AG09309 (cell line): Measurements from ENCODE around the gene CXXC1.
"Not testable (repeated sequence)": the region's sequence is repeated elsewhere in the genome, so short reads cannot be mapped to it uniquely, and the experiment has no call there.

Experiments used
- DNase-seq: peaks from one replicate; pipeline ENCODE4 v3.0.0-alpha.2; 2010; ENCODE audit warnings: low read depth
- H3K4me3 ChIP-seq: 2 replicates; pipeline ENCODE4 v1.5.1; 2011; ENCODE audit warnings: mild to moderate bottlenecking, low read depth, low read length, moderate library complexity; ENCODE audit not compliant: control insufficient read depth
- CTCF ChIP-seq: IDR thresholded peaks from 2 replicates; pipeline ENCODE4 v1.5.1; 2011; ENCODE audit warnings: mild to moderate bottlenecking, low read depth, low read length, inconsistent platforms; ENCODE audit not compliant: insufficient read depth, control insufficient read depth; ENCODE audit errors: missing control alignments

CXXC1 gene

GRCh38 chr18:50297621-50298442, 10.3 kb upstream of the CXXC1 start:
- no peak for DNase-seq
- TF ChIP-seq CTCF, result no peak
- peak overlapping the region; percentile 50 for H3K4me3 ChIP-seq

- no peak for DNase-seq
- no peak for TF ChIP-seq CTCF
- no peak overlapping the region for H3K4me3 ChIP-seq
Observed at GRCh38 chr18:50293039-50293438, 5.5 kb upstream of the CXXC1 start.

- no peak for TF ChIP-seq CTCF
- DNase-seq, result no peak
- H3K4me3 ChIP-seq, result no peak overlapping the region
Observed at GRCh38 chr18:50289108-50289443, 1.6 kb upstream of the CXXC1 start.

GRCh38 chr18:50288348-50289107, 1.0 kb upstream of the CXXC1 start:
- not testable (repeated sequence) for DNase-seq
- H3K4me3 ChIP-seq, result peak overlapping the region; percentile 98

GRCh38 chr18:50287028-50287440, 458 bp downstream of the CXXC1 start:
- peak overlapping the region; percentile 98 for H3K4me3 ChIP-seq
- no peak for DNase-seq

GRCh38 chr18:50286391-50287027, 983 bp downstream of the CXXC1 start:
- TF ChIP-seq CTCF, result no peak
- no peak for DNase-seq
- H3K4me3 ChIP-seq, result peak overlapping the region; percentile 98

More at GRCh38 chr18:50287028-50287440, 458 bp downstream of the CXXC1 start:
- no peak for TF ChIP-seq CTCF

GRCh38 chr18:50285631-50286321, 1.7 kb downstream of the CXXC1 start:
- no peak overlapping the region for H3K4me3 ChIP-seq
- TF ChIP-seq CTCF, result no peak
- DNase-seq, result no peak
